HTERT RPE-1 (cell line): ENCODE data around the gene ZNF648.
"Not testable (repeated sequence)": the region's sequence is repeated elsewhere in the genome, so short reads cannot be mapped to it uniquely, and the experiment has no call there.

Source experiments
- in situ Hi-C: fragments of 300-500 bp; cut with MboI; formaldehyde crosslinking; loops from 4 replicates; pipeline ENCODE4 v1.14.3; 2020; ENCODE audit warnings: low sequenced_read_pairs

Gene ZNF648

GRCh38 chr1:182080040-182080439 is 18.5 kb upstream of the ZNF648 start:
- in situ Hi-C loops = no loop called here

DNA sequence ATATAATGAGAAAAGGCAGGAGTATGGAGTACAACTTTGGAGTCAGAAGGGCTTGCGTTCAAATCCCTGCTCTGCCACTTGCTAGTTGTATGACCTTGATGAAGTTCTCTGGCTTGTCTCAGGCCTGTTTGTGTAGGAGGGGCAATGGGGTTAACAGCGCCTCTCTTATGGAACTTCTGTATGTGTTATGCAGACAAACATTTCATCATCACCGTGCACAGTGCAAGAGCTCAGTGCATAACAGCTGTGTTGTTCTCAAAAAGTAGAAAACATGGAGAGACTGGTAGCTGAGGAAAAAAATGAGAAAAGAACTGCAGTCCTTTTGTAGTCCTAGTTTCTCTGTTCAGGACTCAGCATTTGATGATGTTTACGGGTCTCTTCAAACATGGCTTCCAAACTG is 10.4 kb upstream of the ZNF648 start:
- in situ Hi-C loops = no loop called here

DNA sequence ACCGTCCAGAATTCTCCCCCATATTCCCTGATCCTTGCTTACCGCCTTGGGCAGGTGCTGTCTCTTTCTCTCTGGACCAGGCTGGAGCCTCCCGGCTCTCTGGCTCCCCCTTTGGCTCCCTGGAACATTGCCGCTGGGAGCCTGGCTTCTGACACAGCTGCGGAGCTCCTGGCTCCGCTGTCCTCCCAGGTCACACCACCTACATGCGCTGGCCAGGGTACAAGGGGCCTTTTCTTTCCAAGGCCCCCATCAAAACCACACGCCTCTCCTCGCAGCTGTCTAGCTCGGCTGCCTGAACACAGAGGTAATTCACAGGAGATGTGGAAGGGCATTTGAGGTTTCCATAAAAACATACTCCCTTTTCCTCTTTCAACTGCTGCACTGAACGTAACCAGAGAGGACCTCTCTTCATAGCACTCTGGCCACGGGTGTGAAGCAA is 7.5 kb upstream of the ZNF648 start:
- in situ Hi-C loops = no loop called here

GRCh38 chr1:182066934-182067333 is 5.4 kb upstream of the ZNF648 start:
- in situ Hi-C loops = no loop called here

- in situ Hi-C loops = no loop called here
These were observed 3.8 kb upstream of the ZNF648 start for GRCh38 chr1:182065126-182065845.

DNA sequence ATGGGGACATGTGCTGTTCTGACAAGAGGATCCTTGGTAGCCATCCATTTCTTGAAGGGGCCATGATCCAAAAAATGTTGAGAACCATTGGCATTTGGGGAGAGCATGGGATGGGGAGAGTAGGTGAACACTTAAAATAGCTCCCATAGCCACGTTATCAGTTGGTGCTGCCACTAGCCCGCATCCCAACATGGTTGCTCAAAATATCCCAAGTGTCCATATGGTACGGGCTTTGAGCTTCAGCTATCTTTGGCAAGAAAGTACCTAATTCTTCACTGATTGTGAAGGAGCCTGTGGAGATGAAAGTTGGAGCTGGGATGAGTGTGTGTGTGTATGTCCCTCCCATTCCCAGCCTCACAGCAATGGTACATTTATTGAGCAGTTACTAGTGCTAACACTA is 3.1 kb upstream of the ZNF648 start:
- in situ Hi-C loops = no loop called here

- in situ Hi-C loops = no loop called here
These were observed 711 bp upstream of the ZNF648 start for GRCh38 chr1:182062223-182062622.

GRCh38 chr1:182060877-182061276 is 635 bp downstream of the ZNF648 start:
- in situ Hi-C loops = no loop called here

DNA sequence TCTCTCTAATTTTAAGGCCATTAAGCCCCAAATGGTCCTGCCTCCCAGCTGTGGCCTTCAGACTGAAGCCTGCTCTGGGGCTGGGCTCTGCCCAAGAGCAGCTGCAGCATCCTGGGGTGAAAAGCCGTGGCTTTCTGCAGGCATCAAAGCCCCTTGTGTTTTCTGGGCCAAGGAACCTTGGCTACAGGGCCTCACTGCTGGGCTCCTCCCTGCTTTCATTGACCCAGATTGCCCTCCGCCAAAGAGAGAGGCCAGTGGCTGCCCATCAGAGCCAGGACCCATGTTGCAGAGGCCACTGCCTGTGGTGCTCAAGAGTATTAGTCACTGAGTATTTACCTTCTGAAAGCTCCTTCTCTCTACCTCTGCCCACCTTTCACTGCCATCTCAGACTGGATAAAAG is 1.6 kb downstream of the ZNF648 start:
- in situ Hi-C loops = no loop called here

DNA sequence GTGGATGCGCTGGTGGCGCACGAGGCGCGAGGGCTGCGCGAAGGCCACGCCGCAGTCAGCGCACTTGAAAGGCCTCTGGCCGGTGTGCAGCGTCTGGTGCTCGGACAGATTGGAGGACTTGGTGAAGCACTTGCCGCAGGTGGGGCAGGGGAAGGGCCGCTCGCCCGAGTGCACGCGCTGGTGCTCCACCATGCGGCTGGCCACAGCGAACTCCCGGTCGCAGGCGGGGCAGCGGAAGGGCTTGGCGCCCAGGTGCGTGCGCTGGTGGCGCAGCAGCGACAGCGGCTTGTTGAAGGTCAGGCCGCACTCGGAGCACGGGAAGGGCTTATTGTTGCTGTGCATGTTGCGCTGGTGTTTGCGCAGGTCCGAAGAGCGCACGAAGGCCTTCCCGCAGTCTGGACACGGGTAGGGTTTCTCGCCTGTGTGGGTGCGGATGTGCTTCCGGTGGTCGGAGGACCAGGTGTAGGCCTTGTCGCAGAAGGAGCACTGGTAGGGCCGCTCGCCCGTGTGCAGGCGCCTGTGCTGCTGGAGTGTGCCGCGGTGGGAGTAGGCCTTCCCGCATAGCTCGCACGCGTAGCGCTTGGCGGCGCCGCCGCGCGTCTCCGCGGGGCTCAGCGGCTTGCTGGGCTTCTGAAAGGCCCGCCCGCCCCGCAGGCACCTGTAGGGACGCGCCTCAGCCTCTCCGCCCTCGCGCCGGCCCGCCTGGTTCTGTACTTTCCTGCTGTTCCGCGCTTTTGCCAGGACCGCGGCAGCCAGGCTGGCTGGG is 4.7 kb downstream of the ZNF648 start:
- in situ Hi-C loops = no loop called here

DNA sequence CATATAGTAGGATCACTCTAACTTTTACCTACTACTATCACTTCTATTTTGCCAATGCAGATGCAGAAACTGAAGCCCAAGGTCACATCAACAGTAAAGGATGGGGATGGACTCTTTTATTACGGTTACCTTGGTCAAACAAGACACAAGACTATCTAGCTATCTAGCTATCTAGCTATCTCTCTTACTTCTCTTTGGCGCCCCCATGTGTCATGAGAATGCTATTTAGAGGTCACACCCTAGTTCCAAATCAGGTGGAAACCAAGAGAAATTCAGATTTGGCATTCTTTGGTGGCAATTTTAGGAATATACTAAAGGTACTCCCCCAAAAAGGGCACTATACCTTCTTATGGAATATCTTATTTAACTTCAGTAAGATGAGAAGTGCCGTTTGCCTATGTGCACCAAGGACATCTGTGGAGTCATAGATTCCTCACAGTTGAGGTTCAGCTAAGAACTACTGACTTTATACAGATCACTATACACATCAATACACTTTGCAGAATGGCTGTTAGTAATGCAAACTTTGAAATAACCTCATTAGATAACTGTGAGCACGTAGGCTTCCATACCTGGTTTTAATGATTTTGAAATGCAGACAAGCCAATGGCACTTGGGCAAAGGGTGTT is 6.7 kb downstream of the ZNF648 start:
- in situ Hi-C loops = no loop called here

DNA sequence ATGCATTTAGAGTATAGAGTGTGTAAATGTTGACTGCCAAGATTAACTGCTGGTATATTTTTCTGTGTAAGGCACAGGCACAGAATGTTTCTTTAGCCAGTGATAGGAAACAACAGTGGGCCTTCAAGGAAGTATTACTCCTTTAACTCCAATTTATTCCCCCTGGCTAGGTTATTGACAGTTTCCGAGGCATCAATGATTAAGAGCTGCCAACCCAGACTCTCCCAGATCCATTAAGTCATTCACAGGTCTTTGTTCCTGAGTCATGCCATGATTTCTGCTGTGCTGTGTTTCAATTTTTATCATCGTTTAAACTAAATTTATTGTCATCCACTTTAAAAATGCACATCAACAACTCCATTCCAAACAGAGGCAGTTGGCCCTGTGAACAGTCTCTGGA is 9.2 kb downstream of the ZNF648 start:
- in situ Hi-C loops = no loop called here

- in situ Hi-C loops = no loop called here
These were observed 9.6 kb downstream of the ZNF648 start for GRCh38 chr1:182051938-182052337.

- in situ Hi-C loops = no loop called here
These were observed 10.7 kb downstream of the ZNF648 start for GRCh38 chr1:182050481-182051448.

- in situ Hi-C loops = no loop called here
These were observed 12.9 kb downstream of the ZNF648 start for GRCh38 chr1:182048562-182048961.

DNA sequence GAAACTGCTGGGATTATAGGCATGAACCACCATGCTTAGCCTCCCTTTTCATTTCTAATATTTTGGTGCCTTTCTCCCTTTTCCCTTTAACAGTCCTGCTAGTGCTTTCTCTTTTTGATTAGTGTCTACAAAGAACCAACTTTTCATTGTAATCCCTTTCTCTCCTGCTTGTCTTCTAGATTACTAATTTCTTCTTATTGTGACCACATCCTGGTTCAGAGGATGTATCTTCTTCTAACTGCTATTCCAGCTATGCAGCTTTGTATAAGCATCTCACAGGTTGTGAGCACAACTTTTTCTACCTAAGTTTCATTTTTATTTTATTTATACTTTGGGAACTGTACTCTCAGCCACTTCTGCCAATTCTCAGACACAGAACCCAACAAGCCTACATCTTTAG is 14.7 kb downstream of the ZNF648 start:
- in situ Hi-C loops = no loop called here

DNA sequence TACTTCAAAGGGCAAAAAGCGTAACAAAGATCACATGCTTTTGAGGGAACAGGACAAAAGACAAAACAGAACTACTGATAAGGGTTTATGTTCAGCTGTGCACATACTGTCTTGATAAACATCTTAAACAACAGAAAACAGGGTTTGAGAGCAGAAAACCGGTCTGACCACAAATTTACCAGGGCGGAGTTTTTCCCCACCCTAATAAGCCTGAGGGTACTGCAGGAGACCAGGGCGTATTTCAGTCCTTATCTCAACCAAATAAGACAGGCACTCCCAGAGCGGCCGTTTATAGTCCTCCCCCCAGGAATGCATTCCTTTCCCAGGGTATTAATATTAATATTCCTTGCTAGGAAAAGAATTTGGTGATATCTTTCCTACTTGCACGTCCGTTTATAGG is 16.0 kb downstream of the ZNF648 start:
- in situ Hi-C loops = not testable (repeated sequence)

- in situ Hi-C loops = no loop called here
These were observed 19.9 kb downstream of the ZNF648 start for GRCh38 chr1:182041615-182042014.

DNA sequence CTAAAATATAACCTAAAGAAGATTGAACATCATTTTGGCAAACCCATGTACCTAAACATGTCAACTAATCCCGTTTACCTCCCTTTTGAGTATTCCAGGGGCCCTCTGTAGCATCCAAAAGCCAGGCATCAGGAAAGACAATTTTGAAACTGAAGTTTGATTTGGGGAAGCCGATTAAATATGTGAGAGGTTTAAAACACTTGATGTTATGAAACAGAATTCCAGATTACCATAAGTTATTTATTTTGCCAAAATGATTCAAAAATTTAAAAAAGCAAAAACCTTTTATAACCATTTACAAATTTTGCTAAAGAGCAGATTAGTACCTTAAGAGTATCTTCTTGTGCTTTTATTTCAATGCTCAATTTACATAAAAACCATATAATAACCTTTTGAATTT is 23.3 kb downstream of the ZNF648 start:
- in situ Hi-C loops = no loop called here

GRCh38 chr1:182035097-182035770 is 26.3 kb downstream of the ZNF648 start:
- in situ Hi-C loops = no loop called here
